IPS DF 4.7 (cell line): Measurements from ENCODE around the gene C17orf113.
"Not testable (repeated sequence)": the region's sequence is repeated elsewhere in the genome, so short reads cannot be mapped to it uniquely, and the experiment has no call there.

ENCODE experiments used
- DNase-seq: peaks from one replicate; pipeline ENCODE4 v3.0.0-alpha.2; 2013; ENCODE audit warnings: low spot score; ENCODE audit errors: extremely low read depth

The C17orf113 gene

DNA sequence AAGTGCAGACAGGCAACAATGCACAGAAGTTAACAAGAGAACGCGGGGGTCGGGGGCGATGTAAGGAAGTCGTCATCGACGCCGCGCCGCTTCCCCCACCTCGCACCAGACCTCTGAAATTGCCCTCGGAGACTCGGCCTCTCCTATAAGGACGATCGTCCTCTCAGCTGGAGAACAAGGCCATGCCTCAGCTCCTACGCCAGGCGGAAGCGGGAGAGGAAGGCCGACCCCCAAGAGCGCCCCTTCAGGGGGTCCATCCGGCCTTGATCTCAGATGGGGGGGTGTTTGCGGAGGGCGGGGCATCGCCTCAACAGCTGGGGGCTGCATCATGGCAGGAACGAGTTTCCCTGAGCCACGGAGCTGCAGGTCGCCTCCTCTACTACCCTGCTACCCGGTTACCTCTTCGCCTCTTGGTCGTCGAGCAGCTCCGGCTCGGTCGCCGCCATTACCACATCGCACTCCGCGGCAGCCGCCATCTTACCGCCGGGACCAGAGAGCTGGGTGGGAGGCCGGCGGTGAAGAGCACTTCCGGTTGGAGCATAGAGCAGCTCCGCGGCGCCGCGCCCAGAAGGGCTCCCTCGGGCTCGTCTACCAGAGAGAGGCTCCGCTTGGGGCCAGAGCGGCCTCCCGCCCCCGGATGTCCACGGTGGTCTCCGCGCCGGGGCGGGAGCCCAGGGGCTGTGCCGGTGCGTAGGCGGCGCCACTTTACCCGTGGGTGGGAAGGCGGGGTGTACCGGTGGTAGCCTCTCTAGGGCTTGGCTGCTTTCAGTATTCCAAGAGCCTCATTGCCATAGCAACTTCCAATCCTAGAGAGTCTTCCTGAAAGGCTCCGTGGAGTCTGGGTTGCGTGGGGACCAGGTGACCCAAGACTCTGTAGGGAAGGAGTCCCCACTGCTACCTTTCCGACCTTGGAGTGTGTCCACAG is 33.2 kb downstream of the C17orf113 start, which contains the start of gene DNAJC7:
DNAJC7 (minus strand) TSS at position 499 of the 925 bp plus-strand sequence; CDS start at position 476, 23 bp downstream.
- DNase-seq: peak; percentile 68

DNA sequence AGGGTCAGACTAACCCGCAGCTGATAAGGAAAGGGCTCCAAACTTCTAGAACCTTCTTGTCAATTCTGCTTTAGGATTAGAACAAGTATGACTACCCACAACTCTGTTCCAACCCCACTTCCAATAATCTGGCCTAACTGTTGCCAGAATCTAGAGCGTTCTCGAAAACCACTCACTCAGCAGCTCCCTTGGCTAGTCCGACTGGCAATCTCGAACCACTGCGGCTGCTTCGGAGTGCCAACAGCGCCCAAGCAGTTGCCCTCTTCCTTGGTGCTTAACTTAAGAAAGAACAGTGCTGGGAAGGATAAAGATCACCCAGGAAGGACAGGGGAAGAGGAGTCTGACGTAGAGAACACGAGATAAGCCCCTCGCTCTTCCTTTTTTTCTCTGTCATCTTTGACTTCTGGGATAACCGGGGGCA is 34.0 kb downstream of the C17orf113 start:
- no peak for DNase-seq

DNA sequence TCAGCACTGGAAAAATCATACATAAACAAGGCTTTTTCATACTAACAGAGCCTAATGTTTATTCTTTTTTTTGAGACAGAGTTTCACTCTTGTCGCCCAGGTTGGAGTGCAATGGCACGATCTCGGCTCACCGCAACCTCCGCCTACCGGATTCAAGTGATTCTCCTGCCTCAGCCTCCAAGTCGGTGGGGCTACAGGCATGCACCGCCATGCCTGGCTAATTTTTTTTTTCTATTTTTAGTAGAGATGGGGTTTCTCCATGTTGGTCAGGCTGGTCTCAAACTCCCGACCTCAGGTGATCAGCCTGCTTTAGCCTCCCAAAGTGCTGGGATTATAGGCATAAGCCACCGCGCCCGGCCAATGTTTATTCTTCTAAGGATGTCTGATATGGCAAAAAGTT is 36.7 kb downstream of the C17orf113 start:
- DNase-seq: not testable (repeated sequence)

DNA sequence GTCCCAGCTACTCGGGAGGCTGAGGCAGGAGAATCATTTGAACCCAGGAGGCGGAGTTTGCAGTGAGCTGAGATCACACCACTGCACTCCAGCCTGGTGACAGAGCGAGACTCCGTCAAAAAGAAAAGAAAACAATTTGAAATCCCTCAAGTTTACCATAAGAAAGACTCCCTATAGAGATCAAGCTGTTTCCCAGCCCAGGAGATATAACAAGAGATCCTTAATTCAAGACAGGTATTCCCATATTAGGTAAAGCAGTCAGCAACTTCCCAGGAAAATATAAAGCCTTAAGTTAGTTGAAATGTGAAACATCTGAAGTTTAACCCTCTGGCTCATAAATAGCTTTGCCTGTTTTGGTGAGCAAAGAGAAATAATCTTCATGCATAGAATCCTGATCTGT is 38.0 kb downstream of the C17orf113 start:
- not testable (repeated sequence) for DNase-seq

DNA sequence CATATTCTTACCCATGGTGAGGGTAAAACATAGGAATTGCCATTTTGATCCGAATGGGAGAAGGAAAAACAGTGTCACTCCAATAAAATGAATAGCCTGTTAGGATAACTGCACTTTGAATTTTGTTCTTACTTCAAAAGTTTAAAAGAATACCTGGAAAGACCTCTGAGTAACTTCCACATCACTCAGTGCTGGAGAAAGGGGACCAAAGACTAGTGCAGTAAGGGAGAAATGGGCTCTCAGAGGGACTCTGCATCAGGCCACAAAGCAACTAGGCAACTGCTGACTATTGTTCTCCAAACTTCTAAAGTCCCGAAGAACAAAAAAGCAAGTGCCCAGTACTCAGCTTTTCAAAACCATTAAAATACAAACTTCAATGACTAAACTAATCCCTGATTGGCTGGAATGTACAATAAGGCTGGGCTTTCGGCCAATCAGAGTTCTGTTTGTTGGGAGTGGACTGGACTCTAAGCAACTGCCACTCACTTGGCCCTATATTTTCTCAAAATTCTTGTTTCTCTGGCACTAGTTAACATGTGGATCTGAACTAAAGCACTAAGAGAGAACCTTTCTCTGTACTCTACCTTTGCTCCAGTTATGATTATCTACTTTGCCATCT is 39.4 kb downstream of the C17orf113 start:
- DNase-seq: no peak

DNA sequence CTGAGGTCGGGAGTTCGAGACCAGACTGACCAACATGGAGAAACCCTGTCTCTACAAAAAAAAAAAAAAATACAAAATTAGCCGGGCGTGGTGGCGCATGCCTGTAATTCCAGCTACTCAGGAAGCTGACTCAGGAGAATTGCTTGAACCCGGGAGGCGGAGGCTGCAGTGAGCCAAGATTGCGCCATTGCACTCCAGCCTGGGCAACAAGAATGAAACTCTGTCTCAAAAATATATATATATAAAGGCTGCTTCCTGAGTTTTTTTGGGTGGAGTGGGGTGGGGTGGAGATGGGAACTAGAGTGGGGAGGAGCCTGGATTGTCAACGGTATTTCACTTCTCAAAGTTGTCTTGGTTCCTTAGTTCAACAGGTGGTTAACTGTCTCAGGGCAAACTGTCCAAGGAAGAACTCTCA is 40.1 kb downstream of the C17orf113 start:
- not testable (repeated sequence) for DNase-seq

DNA sequence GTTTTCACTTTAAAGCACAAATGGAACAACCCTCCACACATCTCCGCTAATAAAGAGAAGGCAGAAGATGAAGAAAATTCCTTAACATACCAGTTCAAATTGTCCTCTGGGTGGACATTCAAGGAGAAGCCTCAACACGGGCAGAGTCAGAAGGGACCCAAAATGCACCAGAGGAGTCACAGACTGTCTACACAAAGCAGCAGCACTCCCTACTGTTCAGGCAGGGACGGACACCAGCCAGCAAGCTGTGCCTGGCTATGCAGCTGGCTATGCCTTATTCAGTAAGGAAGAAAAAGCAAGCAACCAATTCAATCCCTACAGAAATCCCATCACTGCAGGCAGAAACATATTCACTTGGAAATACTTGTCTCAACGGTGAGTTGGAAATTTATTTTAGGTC is 41.2 kb downstream of the C17orf113 start:
- no peak for DNase-seq

DNA sequence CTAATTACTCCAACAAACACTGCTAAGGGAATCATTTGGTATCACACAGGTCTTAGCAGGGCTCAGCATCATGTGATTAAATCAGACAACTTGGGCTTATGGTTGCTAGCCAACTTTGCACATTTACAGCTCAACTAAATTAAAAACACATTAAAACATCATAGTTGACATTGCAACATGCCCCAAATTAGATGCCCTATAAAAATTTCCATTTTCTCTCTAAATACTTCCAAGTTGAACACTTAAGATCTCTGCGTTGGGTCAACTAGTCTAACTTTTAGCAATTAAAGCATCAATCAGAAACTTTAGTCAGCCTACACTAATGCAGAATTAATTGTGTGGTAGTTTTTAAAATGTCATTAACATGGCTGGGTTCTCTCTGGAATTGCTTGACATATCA is 45.2 kb downstream of the C17orf113 start:
- no peak for DNase-seq

DNA sequence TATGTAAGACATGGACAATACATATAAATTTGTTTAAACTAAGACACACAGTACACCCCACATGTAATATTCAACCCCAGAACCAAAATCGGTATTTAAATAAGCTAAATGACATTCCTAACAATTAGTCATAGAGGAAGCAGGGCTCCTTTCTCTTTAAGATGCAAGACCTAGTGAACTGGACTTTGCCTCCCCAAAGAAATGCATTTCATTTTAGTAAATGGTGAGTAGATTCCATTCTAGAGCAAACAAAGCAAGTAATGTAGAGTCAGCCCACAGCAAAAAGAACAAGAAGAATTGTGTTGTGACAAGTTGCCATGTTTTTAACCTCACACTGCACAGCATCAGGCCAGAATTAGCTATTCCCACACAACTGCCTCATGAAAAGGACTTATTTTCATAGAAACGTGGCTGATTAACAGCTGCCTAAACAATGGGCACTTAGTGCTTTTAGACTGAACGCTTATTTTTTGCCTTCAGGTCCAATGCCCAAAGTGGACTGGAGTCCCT is 47.6 kb downstream of the C17orf113 start:
- DNase-seq: no peak

DNA sequence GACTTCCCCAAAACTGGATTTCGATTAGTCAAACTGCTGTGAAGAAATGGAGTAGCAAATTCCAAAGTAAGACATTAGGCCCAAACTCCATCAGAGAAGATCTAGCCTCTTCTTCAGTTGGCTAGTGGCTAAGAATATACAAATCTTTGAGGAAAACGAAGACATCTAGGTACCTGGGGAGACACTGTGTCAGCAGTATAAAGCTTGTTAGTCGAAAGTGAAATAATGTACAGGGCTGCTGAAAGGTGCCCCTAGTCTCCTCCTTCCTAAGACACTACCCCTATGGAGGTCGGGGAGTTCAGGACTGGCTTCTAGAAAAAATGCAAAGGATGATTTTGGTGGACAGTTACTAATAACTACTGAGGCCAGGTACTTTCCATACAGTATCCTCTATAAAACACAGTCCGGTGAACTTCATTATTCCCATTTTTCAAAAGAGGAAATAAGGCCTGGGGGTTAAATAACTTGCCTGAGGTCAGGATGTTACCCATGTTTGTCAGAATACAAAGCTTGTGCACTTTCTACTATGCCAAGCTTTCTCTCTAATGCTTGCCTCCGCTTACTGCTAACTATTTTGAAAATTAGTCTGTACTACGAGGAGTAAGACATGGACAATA is 48.1 kb downstream of the C17orf113 start:
- DNase-seq: no peak

DNA sequence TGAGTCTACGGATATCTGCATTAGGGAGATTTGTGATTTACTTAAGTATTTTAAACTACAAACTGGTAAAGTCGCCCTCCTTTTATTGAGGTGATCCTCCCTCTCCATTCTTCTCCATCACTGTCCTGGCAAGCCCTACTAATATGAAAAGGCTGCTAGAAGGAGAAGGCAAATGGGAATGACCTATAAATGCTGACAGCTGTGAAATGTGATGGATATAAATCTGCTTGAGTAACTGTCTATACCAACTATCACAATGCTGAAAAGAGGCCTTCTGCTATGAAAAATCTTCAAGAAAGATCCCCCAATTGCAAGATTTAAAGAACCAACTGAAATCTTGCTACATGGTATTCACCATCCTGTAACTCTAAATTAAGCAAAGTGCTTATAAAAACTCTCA is 48.7 kb downstream of the C17orf113 start:
- DNase-seq: no peak

DNA sequence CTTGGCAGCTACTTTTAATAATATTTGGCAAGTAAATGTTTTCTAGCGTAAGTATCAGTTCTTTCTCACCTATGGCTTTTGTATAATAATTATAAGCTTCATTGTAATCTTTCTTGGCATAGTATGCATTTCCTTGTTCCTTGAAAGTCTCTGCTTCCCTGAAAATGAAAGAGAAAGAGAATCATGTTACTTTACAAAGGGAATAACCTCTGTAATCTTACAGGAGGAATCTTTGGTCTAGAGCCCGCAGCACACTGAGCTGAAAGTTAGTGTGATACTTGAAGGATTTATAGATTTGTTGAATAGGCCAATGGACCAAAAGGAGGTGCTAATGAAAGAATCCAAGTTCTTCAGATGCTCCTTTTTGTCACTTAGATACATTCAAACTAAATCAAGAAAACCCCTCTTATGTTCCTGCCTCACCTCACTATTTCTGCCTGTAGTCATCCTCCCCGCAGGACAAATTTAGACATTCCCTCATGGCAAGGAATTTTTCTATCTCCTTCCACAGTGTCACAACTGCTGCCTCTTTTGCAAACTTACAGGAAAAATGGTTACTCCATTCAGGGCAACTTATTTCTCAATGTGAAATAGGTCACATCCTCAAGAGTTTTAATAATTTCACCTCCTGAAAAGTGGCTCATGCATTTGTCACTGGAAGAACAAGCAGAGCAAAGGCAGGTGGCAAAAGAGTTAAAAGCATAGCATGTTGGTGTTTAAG is 49.8 kb downstream of the C17orf113 start:
- no peak for DNase-seq

DNA sequence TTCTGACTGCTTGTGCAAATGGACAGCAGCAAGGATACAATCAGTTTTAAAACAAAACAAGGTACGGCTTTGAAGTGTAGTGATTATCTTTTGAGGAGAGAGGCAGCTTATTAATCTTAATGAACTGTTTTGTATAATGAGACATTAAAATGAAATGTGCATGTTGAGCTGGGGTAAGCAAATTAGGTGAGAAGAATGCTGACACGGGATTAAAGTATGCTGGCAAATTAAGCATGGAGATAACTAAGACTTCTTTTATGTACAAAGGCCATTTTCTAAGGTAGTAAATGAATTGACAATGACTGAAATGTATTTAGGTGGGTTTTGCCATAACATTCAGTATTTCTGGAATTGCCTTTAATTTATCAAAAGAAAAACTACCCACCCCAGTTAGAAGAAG is 51.9 kb downstream of the C17orf113 start:
- DNase-seq: no peak

DNA sequence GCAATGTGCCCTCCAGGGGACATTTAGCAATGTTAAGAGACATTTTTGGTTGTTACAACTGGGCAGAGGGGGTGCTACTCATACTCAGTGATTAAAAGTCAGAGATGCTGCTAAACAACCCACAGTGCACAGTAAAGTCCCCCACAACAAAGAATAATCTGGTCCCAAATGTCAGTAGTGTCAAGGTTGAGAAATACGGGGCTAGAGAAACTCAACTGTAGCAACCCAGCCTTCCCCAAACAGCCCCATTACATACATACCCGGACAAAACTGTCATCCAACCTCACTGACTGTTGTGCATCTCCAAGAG is 53.6 kb downstream of the C17orf113 start:
- DNase-seq: no peak

DNA sequence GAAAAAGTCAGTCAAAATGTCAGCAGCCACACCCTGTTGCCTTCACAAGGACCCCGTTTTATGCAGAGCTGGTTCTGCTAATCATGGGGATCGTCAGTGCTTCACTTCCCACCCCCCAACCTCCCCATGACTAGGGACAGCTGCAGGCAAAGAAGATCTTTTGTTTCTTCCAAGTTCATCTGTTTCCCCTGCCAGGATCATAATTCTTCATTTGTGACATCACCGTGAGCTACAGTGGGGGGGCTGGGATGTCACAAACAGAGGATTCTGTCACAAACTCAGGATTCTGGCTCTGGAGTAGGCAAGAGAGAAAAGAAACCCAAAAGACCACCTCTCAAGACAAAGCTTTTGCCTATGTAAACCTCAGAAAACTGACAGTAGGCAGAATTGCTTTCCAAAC is 57.8 kb downstream of the C17orf113 start:
- no peak for DNase-seq

DNA sequence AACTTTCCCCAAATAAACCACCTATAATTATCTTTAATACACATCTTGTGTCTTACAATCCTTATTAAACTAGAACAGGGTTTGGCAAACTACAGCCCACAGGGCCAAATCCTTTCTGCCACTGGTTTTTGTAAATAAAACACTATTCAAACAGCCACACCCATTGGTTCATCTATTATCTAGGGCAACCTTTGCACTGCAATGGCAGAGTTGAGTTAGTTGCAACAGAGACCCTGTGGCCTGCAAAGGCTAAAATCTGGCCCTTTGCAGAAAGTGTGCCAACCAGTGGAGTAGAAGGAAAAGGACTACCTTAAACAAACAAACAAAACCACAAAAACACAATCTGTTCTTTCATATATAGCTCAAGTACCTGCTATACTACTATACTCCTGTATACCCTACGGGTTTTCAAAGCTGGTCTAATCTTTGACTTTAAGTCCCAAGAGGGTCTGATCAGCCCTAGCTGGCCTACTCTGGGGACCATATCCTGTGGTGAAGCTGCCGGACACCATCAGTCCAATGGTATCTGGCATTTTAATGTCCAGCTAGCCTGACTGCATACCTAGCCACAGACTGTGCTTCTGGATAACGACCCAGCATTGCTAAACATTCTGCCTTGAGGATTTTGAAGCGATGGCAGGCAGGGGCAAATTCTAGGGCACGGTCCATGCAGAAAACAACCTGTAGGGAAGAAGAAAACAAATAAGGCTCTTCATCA is 60.5 kb downstream of the C17orf113 start:
- no peak for DNase-seq

DNA sequence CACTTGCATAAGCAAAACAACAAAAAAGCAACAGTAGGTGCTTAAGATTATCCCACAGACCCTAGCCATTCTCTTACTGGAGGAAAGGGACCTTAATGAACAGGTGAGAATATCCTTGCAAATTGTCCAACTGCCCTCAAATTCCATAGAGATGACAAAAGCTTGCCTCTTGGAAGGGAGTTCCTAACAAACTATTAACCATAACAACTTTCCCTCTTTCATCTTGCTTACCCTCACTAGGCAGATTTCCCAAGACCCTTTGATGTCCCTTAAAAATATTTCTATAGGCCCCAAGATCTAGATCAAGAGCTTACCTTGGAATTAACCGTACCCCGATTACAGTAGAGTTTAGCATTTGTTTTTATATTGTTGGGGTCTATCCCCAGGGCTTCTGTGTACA is 62.0 kb downstream of the C17orf113 start:
- no peak for DNase-seq
